IMR-90 (cell line): ENCODE data around the gene FSTL5.

Experiments
- BHLHE40 ChIP-seq: fragments of 150-350 bp; IDR thresholded peaks from 2 replicates; pipeline ENCODE4 v1.6.1; 2016; ENCODE audit warnings: mild to moderate bottlenecking, low read depth, low read length
- CEBPB ChIP-seq: IDR thresholded peaks from 2 replicates; pipeline ENCODE4 v1.6.1; 2012; ENCODE audit warnings: low read depth, low read length, improper control_type of control experiment
- CHD1 ChIP-seq: IDR thresholded peaks from 2 replicates; pipeline ENCODE4 v1.6.1; 2012; ENCODE audit warnings: low read depth, low read length, improper control_type of control experiment
- CTCF ChIP-seq: conservative IDR thresholded peaks from 2 replicates; pipeline ENCODE4 v1.5.1; 2012; ENCODE audit warnings: mild to moderate bottlenecking, low read depth, low read length, improper control_type of control experiment
- MAZ ChIP-seq: IDR thresholded peaks from 2 replicates; pipeline ENCODE4 v1.6.1; 2012; ENCODE audit warnings: low read depth, mild to moderate bottlenecking, low read length, improper control_type of control experiment, moderate library complexity, borderline replicate concordance
- POLR2A ChIP-seq: IDR thresholded peaks from 2 replicates; pipeline ENCODE4 v1.6.1; 2012; ENCODE audit warnings: mild to moderate bottlenecking, low read depth, low read length
- RFX5 ChIP-seq: IDR thresholded peaks from 2 replicates; pipeline ENCODE4 v1.8.0; 2012; ENCODE audit warnings: low read depth, mild to moderate bottlenecking, low read length, moderate library complexity
- SMC3 ChIP-seq: fragments of 150-350 bp; IDR thresholded peaks from 2 replicates; pipeline ENCODE4 v1.6.1; 2016; ENCODE audit warnings: low read depth, mild to moderate bottlenecking, antibody characterized with exemption, low read length, moderate library complexity

DNA sequence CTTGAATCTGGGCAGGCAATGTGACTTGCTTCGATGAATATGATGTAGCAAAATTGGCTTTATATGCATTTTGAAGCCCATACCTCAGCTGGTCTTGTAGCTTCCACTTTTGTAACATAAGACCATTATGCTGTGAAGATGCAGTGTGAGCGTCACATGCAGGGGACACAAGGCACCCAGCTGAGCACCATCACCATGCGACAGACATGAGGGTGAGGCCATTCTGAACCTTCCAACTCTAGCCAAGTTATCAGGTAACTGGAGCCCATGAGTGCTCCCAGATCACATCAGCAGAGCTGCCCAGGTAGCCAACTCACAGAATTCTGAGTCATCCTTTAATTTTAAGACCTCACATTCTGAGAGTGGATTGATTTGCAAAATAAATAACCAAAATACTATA is 705.9 kb downstream of the FSTL5 start:
- no peak for TF ChIP-seq BHLHE40
- no peak for TF ChIP-seq CTCF
- TF ChIP-seq POLR2A = no peak
- no peak for TF ChIP-seq RFX5
- TF ChIP-seq CEBPB = no peak
- no peak for TF ChIP-seq CHD1
- TF ChIP-seq MAZ = no peak
- TF ChIP-seq SMC3 = no peak
